ENCODE measurements around the gene ADIG. TPM values are rescaled to one million over a fixed set of nuclear protein-coding genes. Genes with fewer than 3 reads are reported as not detected.

The ADIG gene
- total RNA-seq, 4 donors from 2014 or later: not detected

GRCh38 chr20:38600057-38600456, 19.1 kb downstream of the ADIG start:
- Histone ChIP-seq H3K9me3 (no peaks in the 10 kb centered on the region), H3K27ac (no peak overlapping the region), H3K4me3 (no peak overlapping the region), H3K4me1 (no peaks in the 10 kb centered on the region), H3K27me3 (peaks cover 0 to 6% of the 10 kb centered on the region in 2 donors), H3K36me3 (no peaks in the 10 kb centered on the region)
- DNase-seq: no peak
- TF ChIP-seq POLR2A (IDR thresholded peaks at IDR 0.05): no peak
- TF ChIP-seq CTCF (IDR thresholded peaks at IDR 0.05): no peak

GRCh38 chr20:38601216-38602184, 20.5 kb downstream of the ADIG start, which contains the start of gene ARHGAP40:
ARHGAP40 (plus strand) TSS chr20:38601809.
- no peak within 1 kb of the TSS for H3K4me3 ChIP-seq
- no peak for DNase-seq
- peak in 1 of 6 experiments; percentile 11 for TF ChIP-seq CTCF (IDR thresholded peaks at IDR 0.05)
- TF ChIP-seq POLR2A (IDR thresholded peaks at IDR 0.05): no peak
- H3K9me3 ChIP-seq: no peaks in the 10 kb centered on the region
- H3K4me1 ChIP-seq: no peaks in the 10 kb centered on the region
- H3K27me3 ChIP-seq: peaks cover 0 to 6% of the 10 kb centered on the region in 2 donors
- no peaks in the 10 kb centered on the region for H3K36me3 ChIP-seq
- no peak within 1 kb of the TSS for H3K27ac ChIP-seq

GRCh38 chr20:38602185-38602581, 21.2 kb downstream of the ADIG start:
- TF ChIP-seq POLR2A (IDR thresholded peaks at IDR 0.05) (no peak), CTCF (IDR thresholded peaks at IDR 0.05) (no peak)
- Histone ChIP-seq H3K4me3 (no peak overlapping the region), H3K27me3 (peaks cover 0 to 6% of the 10 kb centered on the region in 2 donors), H3K9me3 (no peaks in the 10 kb centered on the region), H3K27ac (no peak overlapping the region), H3K36me3 (no peaks in the 10 kb centered on the region), H3K4me1 (no peaks in the 10 kb centered on the region)
- no peak for DNase-seq

- Histone ChIP-seq H3K4me3 (no peak overlapping the region), H3K27ac (no peak overlapping the region), H3K27me3 (peaks cover 0 to 6% of the 10 kb centered on the region in 2 donors)
Observed at GRCh38 chr20:38603286-38603685, 22.3 kb downstream of the ADIG start.

GRCh38 chr20:38604873-38605303, 23.9 kb downstream of the ADIG start:
- no peak overlapping the region for H3K27ac ChIP-seq
- H3K4me1 ChIP-seq: no peaks in the 10 kb centered on the region
- H3K4me3 ChIP-seq: no peak overlapping the region
- no peak for DNase-seq
- H3K27me3 ChIP-seq: peaks cover 0 to 6% of the 10 kb centered on the region in 2 donors
- TF ChIP-seq CTCF (IDR thresholded peaks at IDR 0.05): no peak
- no peak for TF ChIP-seq POLR2A (IDR thresholded peaks at IDR 0.05)
- H3K36me3 ChIP-seq: no peaks in the 10 kb centered on the region
- no peaks in the 10 kb centered on the region for H3K9me3 ChIP-seq

More at GRCh38 chr20:38603286-38603685, 22.3 kb downstream of the ADIG start:
- DNase-seq: no peak
- TF ChIP-seq POLR2A (IDR thresholded peaks at IDR 0.05): no peak
- TF ChIP-seq CTCF (IDR thresholded peaks at IDR 0.05): no peak
- Histone ChIP-seq H3K4me1 (no peaks in the 10 kb centered on the region), H3K9me3 (no peaks in the 10 kb centered on the region), H3K36me3 (no peaks in the 10 kb centered on the region)

Measured in Peyer's patch (tissue), 4 donors.